GM12873 (cell line): ENCODE results near the gene AGAP3.

Source experiments
- CTCF ChIP-seq: IDR thresholded peaks from 2 replicates; pipeline ENCODE4 v1.5.1; 2012; ENCODE audit warnings: low read depth, mild to moderate bottlenecking, moderate library complexity, low read length, control low read depth; ENCODE audit not compliant: insufficient read depth; ENCODE audit errors: missing control alignments

Gene AGAP3

GRCh38 chr7:151095123-151095797, 9.0 kb downstream of the AGAP3 start:
- no peak for TF ChIP-seq CTCF

GRCh38 chr7:151095828-151096475, 9.7 kb downstream of the AGAP3 start:
- no peak for TF ChIP-seq CTCF

- TF ChIP-seq CTCF: no peak
Measured at GRCh38 chr7:151099486-151100211, 13.4 kb downstream of the AGAP3 start.

GRCh38 chr7:151100921-151101320, 14.6 kb downstream of the AGAP3 start:
- no peak for TF ChIP-seq CTCF

GRCh38 chr7:151101621-151102396, 15.5 kb downstream of the AGAP3 start:
- TF ChIP-seq CTCF: no peak

GRCh38 chr7:151102991-151103390, 16.7 kb downstream of the AGAP3 start:
- no peak for TF ChIP-seq CTCF
